NK-92 treated with Interleukin-12 subunit alpha and Interleukin-12 subunit beta, amount 100 ng/mL, for 24 hours (cell line): ENCODE results near the gene HES5.

Experiments used
- DNase-seq: peaks from one replicate; lab custom pipeline; 2025; lab: John Stamatoyannopoulos, UW

The HES5 gene

GRCh38 chr1:2546515-2547209 is 16.6 kb upstream of the HES5 start:
- DNase-seq = peak; percentile 81

GRCh38 chr1:2545754-2546514 is 15.9 kb upstream of the HES5 start:
- DNase-seq = peak; percentile 81

DNA sequence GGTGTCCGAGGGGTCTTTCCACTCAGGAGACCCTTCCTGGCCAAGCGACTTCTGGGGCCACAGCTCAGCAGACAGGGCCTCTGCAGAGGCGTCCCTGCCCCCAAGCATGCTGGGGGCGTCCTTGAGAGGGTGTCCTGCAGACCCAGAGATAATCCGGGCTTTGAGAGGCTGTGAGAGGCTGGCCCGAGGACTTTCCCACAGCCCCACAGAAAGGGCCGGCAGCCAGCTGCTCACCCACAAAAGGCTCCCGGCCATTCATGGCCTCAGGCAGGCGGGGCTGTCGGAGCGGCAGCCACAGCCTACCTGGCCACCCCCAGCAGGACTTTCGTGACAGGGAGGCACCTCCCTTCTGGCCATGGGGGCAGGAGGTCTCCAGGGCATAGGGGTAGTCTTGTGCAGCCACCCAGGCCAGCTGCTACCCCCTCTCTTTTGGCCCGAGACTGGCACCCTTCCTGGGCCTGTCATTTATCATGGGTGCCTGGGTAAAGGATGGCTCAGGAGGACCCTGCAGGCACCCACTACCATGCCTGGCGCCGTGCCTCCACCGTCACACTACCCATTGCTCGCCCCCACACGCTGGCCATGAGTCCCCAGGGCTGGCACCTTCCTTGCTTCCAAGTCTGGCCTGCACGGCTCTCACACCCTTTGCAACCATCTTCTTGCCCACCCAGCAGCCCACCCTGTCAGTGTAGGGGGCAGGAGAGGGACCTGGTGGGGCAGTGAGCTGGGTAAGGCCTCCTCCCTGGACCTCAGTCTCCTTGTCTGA is 15.0 kb upstream of the HES5 start:
- DNase-seq = no peak

DNA sequence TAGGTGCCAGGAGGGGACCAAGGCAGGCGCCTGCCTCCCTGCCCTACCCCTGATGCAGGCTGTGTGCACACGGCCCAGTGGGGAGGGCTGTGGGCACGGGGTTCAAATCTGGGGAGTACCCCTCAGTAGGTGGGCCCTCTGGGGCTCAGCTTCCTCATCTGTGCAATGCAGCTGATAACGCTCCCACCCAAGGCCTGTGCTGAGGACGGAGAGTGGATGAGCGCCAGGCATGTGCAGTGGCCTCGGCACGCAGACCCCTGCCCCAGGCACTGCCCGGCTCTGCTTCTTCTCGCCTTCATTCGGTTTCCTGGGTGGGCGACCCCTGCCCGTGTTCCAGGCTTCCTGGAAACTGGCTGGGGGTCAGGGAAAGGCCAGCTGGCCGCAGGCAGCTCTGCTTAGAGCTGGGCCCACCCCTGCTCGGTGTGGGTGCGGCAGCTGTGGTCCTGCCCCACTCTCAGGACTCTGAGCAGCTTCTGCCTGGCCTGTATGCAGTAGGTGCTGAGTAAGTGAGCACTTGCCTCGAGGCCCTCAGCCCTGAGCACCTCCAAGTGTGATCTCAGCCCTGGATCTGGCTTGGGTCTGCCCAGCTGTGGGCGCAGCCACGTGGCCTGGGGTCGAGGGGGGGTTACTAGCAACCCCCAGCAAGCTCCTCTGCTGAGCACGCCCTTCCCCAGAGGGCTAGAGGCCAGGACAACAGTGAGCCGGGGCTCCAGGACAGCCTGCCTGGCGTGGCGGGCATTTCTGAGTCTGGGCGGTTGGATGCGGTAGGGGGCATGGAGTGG is 14.2 kb upstream of the HES5 start:
- no peak for DNase-seq

GRCh38 chr1:2543543-2544092 is 13.6 kb upstream of the HES5 start:
- no peak for DNase-seq

- DNase-seq = no peak
These were observed 12.3 kb upstream of the HES5 start for GRCh38 chr1:2542246-2542915.

DNA sequence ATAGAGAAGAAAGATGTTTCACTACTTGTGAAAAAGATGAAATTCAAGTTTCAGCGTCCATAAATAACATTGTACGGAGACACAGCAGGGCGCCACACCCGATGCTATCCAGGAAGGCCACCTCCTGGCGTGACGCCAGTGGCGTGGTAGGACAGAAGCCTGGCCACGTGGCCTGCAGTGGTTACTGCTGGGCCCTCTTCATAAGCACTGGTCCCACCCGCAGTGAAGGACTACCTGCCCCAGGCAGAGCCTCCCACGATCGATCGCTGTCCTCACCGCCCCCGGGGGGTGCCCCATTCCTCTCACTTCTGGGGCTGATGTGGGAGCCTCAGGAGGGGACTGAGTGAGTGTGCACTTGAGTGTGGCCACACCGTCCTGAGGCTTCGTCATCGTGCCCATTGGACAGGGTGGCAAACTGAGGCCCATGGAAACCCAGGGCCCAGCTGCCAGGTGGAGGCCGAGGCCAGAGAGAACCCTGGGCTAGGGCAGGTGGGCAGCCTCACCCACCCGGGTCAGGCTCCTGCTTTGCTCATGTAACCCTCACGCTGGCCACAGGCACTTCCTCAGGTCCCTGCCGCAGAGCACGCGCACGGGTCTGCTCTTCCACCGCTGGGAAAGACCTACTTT is 11.7 kb upstream of the HES5 start:
- no peak for DNase-seq

- DNase-seq = no peak
These were observed 10.9 kb upstream of the HES5 start for GRCh38 chr1:2540816-2541492.

DNA sequence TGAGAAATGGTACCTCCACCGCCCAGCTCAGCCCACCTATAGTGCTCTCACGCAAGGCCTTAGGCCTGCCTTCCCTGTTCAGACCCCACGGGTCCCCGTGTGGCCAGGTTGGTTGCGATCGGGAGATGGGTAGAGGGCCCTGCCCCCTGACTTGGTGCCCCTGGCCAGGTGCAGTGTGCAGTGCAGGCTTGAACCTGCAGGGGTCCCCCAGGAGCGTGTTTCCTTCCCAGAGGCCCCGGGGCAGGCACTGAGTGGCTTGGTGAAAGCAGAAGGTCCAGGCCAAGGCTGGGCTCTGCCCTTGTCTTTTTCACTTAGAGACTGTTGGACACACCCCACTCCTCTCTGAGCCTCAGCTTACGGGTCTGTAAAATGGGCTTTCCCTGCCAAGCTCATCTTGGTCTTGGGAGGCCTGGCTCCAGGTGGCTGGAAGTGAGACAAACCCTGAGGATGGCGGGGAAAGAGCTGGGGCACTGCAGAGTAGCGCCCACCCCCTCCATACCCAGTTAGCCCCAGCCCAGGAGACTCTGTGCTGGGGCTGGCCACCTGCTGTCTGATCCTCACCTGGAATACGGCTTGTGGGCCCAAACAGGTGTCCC is 9.3 kb upstream of the HES5 start:
- no peak for DNase-seq

GRCh38 chr1:2538872-2539271 is 8.8 kb upstream of the HES5 start:
- no peak for DNase-seq

DNA sequence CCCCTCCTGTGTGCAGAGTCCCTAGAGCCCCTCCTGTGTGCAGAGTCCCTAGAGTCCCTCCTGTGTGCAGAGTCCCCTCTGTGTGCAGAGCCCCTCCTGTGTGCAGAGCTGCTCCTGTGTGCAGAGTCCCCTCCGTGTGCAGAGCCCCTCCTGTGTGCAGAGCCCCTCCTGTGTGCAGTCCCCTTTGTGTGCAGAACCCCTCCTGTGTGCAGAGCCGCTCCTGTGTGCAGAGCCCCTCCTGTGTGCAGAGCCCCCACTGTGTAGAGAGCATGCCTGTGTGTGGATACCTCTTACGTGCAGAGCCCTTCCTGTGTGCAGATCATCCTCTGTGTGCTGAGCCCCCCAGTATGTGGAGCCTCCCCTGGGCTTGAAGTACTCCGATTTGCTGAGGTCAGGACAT is 8.3 kb upstream of the HES5 start:
- DNase-seq = no peak

DNA sequence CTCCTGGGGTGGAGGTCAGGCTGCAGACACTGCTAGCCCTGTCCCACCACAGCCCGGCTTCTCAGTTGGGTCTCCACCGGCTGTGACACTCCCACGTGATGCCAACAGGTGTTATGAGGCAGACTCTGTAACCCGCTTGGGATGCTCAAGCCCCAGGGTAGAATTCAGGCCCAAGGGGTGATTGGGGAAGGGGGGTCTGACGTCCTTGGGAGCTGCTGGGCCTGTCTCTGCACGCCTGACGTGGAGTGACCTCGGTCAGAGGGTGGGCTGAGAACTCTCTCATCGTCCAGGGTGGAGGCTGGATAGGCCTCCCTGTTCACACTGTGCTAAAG is 7.7 kb upstream of the HES5 start:
- no peak for DNase-seq

GRCh38 chr1:2535981-2536380 is 5.9 kb upstream of the HES5 start:
- no peak for DNase-seq

GRCh38 chr1:2535455-2535854 is 5.4 kb upstream of the HES5 start:
- no peak for DNase-seq

GRCh38 chr1:2534687-2535441 is 4.8 kb upstream of the HES5 start:
- DNase-seq = no peak

- no peak for DNase-seq
These were observed 4.2 kb upstream of the HES5 start for GRCh38 chr1:2534315-2534686.

DNA sequence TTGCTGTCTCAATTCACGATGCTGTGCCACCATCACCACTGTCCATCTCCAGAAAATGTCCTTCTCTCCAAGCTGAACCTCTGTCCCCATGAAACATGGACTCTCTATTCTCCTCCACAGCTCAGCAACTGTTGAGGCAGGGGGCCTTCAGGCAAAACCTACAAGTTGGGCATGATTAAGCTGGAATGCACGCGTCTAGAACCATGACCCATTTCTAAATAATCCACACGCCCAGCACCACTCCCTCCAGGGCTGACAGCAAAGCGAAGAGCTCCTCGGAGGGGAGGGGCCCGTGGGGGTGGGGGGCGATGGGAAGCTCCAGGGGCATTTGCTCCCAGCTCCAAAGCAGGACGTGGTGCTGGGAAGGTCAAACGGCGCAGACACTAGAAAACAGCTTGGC is 3.3 kb upstream of the HES5 start:
- DNase-seq = no peak

- DNase-seq = no peak
These were observed 2.6 kb upstream of the HES5 start for GRCh38 chr1:2532485-2533160.
